H1 (cell line): ENCODE results near the gene SEZ6L. TPM values are rescaled to one million over a fixed set of nuclear protein-coding genes. Genes with fewer than 3 reads are reported as not detected.

Experiments used
- CTCF ChIA-PET: fragments of 300-600 bp; sonication (Branson Sonifier 250); formaldehyde crosslinking; loops from one replicate; lab custom pipeline; 2021; ENCODE audit not compliant: partially characterized antibody; lab: Charles Lee
- POLR2A ChIA-PET: fragments of 300-600 bp; sonication (Branson Sonifier 250); formaldehyde crosslinking; loops from one replicate; lab custom pipeline; 2021; ENCODE audit warnings: inconsistent platforms; ENCODE audit not compliant: partially characterized antibody; lab: Charles Lee
- DNase-seq, 2 experiments: peaks; one replicate each; pipeline versions ENCODE4 v3.0.0 to v3.0.0-alpha.2; 2010 to 2022; ENCODE audit warnings: low spot score in 2 of 2, low read depth in 1 of 2, mixed read lengths in 1 of 2
- FAIRE-seq: peaks from 2 replicates; lab custom pipeline; 2011; peaks lifted over from hg19 to GRCh38; lab: Jason Lieb, UNC
- H2AFZ ChIP-seq: 2 replicates; pipeline ENCODE4 v1.8.1; 2012; ENCODE audit warnings: low read length, inconsistent platforms
- H2AK5ac ChIP-seq: 2 replicates; pipeline ENCODE4 v1.6.1; 2013; ENCODE audit warnings: low read depth, low read length
- H2BK120ac ChIP-seq: replicated peaks from 2 replicates; pipeline ENCODE3; 2013; ENCODE audit warnings: low read depth, low read length, inconsistent platforms
- H2BK12ac ChIP-seq: 2 replicates; pipeline ENCODE4 v1.6.1; 2013; ENCODE audit warnings: low read depth, low read length
- H2BK15ac ChIP-seq: 2 replicates; pipeline ENCODE4 v1.6.1; 2013; ENCODE audit warnings: low read length
- H2BK20ac ChIP-seq: 2 replicates; pipeline ENCODE4 v1.6.1; 2013; ENCODE audit warnings: low read length
- H2BK5ac ChIP-seq: 2 replicates; pipeline ENCODE4 v1.6.1; 2013; ENCODE audit warnings: low read depth, low read length
- H3K14ac ChIP-seq: 2 replicates; pipeline ENCODE4 v1.6.1; 2013; ENCODE audit warnings: inconsistent platforms; ENCODE audit not compliant: insufficient read length
- H3K18ac ChIP-seq: 2 replicates; pipeline ENCODE4 v1.6.1; 2013; ENCODE audit warnings: low read length; ENCODE audit errors: extremely low read depth
- H3K23ac ChIP-seq: 2 replicates; pipeline ENCODE4 v1.6.1; 2013; ENCODE audit warnings: inconsistent platforms; ENCODE audit not compliant: insufficient read length
- H3K23me2 ChIP-seq: 2 replicates; pipeline ENCODE4 v1.6.1; 2013; ENCODE audit warnings: low read depth, low read length
- H3K27ac ChIP-seq: 2 replicates; pipeline ENCODE4 v1.6.1; 2011; ENCODE audit warnings: low read depth, low read length, inconsistent platforms
- H3K27me3 ChIP-seq, 4 experiments: replicated peaks in 1 of 4; 1 replicate in 1 of 4; 2 replicates in 3 of 4; pipeline versions ENCODE4 v1.6.1 to v1.8.1; 2011 to 2013; ENCODE audit warnings: low read length in 3 of 4, mild to moderate bottlenecking in 3 of 4, inconsistent platforms in 2 of 4, mixed read lengths in 2 of 4, moderate library complexity in 1 of 4; ENCODE audit not compliant: control insufficient read depth in 3 of 4, insufficient read depth in 3 of 4; ENCODE audit errors: extremely low read depth in 1 of 4
- H3K36me3 ChIP-seq, 4 experiments: 2 replicates each; pipeline versions ENCODE4 v1.6.1 to v1.8.1; 2011 to 2013; ENCODE audit warnings: mild to moderate bottlenecking in 4 of 4, low read length in 3 of 4, moderate library complexity in 2 of 4, control low read depth in 1 of 4, inconsistent platforms in 1 of 4; ENCODE audit not compliant: insufficient read depth in 4 of 4, control insufficient read depth in 2 of 4
- H3K4ac ChIP-seq: replicated peaks from 2 replicates; pipeline ENCODE3; 2013; ENCODE audit warnings: low read length, low read depth, mixed read lengths, inconsistent platforms; ENCODE audit not compliant: insufficient read length
- H3K4me1 ChIP-seq, 4 experiments: replicated peaks in 1 of 4; 1 replicate in 1 of 4; 2 replicates in 3 of 4; pipeline versions ENCODE4 v1.6.1 to v1.8.1; 2011 to 2013; ENCODE audit warnings: low read length in 3 of 4, inconsistent platforms in 2 of 4, mixed read lengths in 1 of 4; ENCODE audit not compliant: insufficient read depth in 4 of 4, control insufficient read depth in 3 of 4
- H3K4me2 ChIP-seq, 2 experiments: 2 replicates each; pipeline versions ENCODE4 v1.6.1 to v1.8.1; 2011 to 2013; ENCODE audit warnings: low read depth in 2 of 2, low read length in 2 of 2, control low read depth in 1 of 2, inconsistent platforms in 1 of 2, mild to moderate bottlenecking in 1 of 2; ENCODE audit not compliant: insufficient read depth in 1 of 2
- H3K4me3 ChIP-seq, 4 experiments: fragments of 200-600, 300-600 bp in 1 of 4; sonication (generic), shearing (Covaris generic), sonication (Bioruptor Twin) in 1 of 4; 2 replicates each; pipeline versions ENCODE4 v1.5.1 to v1.8.1; 2011 to 2016; ENCODE audit warnings: low read length in 4 of 4, low read depth in 3 of 4, control low read depth in 2 of 4, inconsistent platforms in 2 of 4, mild to moderate bottlenecking in 2 of 4, mixed read lengths in 1 of 4, moderate library complexity in 1 of 4; ENCODE audit not compliant: insufficient read depth in 2 of 4; ENCODE audit errors: extremely low read depth in 1 of 4
- H3K56ac ChIP-seq: replicated peaks from 2 replicates; pipeline ENCODE3; 2013; ENCODE audit warnings: low read depth, mild to moderate bottlenecking, mixed read lengths, low read length, inconsistent platforms; ENCODE audit not compliant: insufficient read length
- H3K79me1 ChIP-seq: 2 replicates; pipeline ENCODE4 v1.6.1; 2013; ENCODE audit warnings: low read depth, low read length, control low read depth
- H3K79me2 ChIP-seq, 2 experiments: 2 replicates each; pipeline versions ENCODE4 v1.6.1 to v1.8.1; 2012 to 2013; ENCODE audit warnings: low read length in 2 of 2, mild to moderate bottlenecking in 2 of 2, inconsistent platforms in 1 of 2; ENCODE audit not compliant: insufficient read depth in 2 of 2, control insufficient read depth in 1 of 2
- H3K9ac ChIP-seq, 4 experiments: replicated peaks in 1 of 4; 1 replicate in 1 of 4; 2 replicates in 3 of 4; pipeline versions ENCODE4 v1.6.1 to v1.8.1; 2011 to 2013; ENCODE audit warnings: low read depth in 3 of 4, low read length in 3 of 4, control low read depth in 2 of 4, mild to moderate bottlenecking in 2 of 4, moderate library complexity in 2 of 4, inconsistent platforms in 1 of 4; ENCODE audit errors: extremely low read depth in 1 of 4
- H3K9me3 ChIP-seq, 2 experiments: 2 replicates each; pipeline versions ENCODE4 v1.6.1 to v1.8.1; 2012 to 2013; ENCODE audit warnings: mild to moderate bottlenecking in 2 of 2, moderate library complexity in 2 of 2, control low read depth in 1 of 2, inconsistent platforms in 1 of 2, low read depth in 1 of 2, low read length in 1 of 2, mixed read lengths in 1 of 2; ENCODE audit not compliant: insufficient read depth in 2 of 2
- H4K20me1 ChIP-seq, 2 experiments: replicated peaks in 1 of 2; 2 replicates each; pipeline versions ENCODE3 to v1.8.1; 2011 to 2013; ENCODE audit warnings: inconsistent platforms in 2 of 2, low read length in 2 of 2, mild to moderate bottlenecking in 1 of 2; ENCODE audit not compliant: insufficient read depth in 2 of 2, control insufficient read depth in 1 of 2
- H4K5ac ChIP-seq: 2 replicates; pipeline ENCODE4 v1.6.1; 2013; ENCODE audit warnings: low read length, low read depth, mixed read lengths, inconsistent platforms; ENCODE audit not compliant: insufficient read length
- H4K8ac ChIP-seq: 2 replicates; pipeline ENCODE4 v1.8.0; 2013; ENCODE audit warnings: mild to moderate bottlenecking, moderate library complexity, low read length, inconsistent platforms; ENCODE audit not compliant: insufficient read depth; ENCODE audit errors: extremely low read depth
- H4K91ac ChIP-seq: replicated peaks from 2 replicates; pipeline ENCODE3; 2013; ENCODE audit warnings: low read length, mixed read lengths, inconsistent platforms; ENCODE audit not compliant: insufficient read length
- BACH1 ChIP-seq: IDR thresholded peaks from 2 replicates; pipeline ENCODE4 v1.6.1; 2012; ENCODE audit warnings: low read length, improper control_type of control experiment
- CBX5 ChIP-seq: fragments of 300-800, 300-1000 bp; sonication (generic); IDR thresholded peaks from 2 replicates; pipeline ENCODE4 v1.7.1; 2016; ENCODE audit warnings: antibody characterized with exemption, low read length, low read depth
- CBX8 ChIP-seq: fragments of 300-800, 300-1000 bp; sonication (generic); IDR thresholded peaks from 2 replicates; pipeline ENCODE4 v1.7.1; 2016; ENCODE audit warnings: low read depth, low read length, borderline replicate concordance
- CHD2 ChIP-seq: IDR thresholded peaks from 2 replicates; pipeline ENCODE4 v1.6.1; 2012; ENCODE audit warnings: low read length, improper control_type of control experiment
- EZH2 ChIP-seq: fragments of 200-600 bp; sonication (generic); IDR thresholded peaks from 2 replicates; pipeline ENCODE4 v1.7.1; 2012; ENCODE audit warnings: low read depth, mild to moderate bottlenecking, moderate library complexity, low read length, inconsistent platforms; ENCODE audit not compliant: severe bottlenecking
- HDAC2 ChIP-seq, 2 experiments: fragments of 300-600 bp in 1 of 2; sonication (generic) in 1 of 2; IDR thresholded peaks; 2 replicates each; pipeline ENCODE4 v1.6.1; 2011 to 2012; ENCODE audit warnings: low read depth in 2 of 2, low read length in 2 of 2, mild to moderate bottlenecking in 2 of 2, moderate library complexity in 2 of 2, borderline replicate concordance in 1 of 2, inconsistent platforms in 1 of 2
- HDAC6 ChIP-seq: IDR thresholded peaks from one replicate; pipeline ENCODE4 v1.7.1; 2012; ENCODE audit warnings: low read depth, mild to moderate bottlenecking, inconsistent platforms, low read length, moderate library complexity
- KDM1A ChIP-seq: fragments of 200-600, 300-600 bp; sonication (generic); IDR thresholded peaks from 2 replicates; pipeline ENCODE4 v1.7.1; 2016; ENCODE audit warnings: mild to moderate bottlenecking, low read length, borderline replicate concordance
- NANOG ChIP-seq: IDR thresholded peaks from 2 replicates; pipeline ENCODE4 v1.6.1; 2011; ENCODE audit warnings: low read length, low read depth, mild to moderate bottlenecking, inconsistent platforms; ENCODE audit not compliant: insufficient read depth, poor library complexity, severe bottlenecking
- PHF8 ChIP-seq: fragments of 200-600 bp; sonication (generic); conservative IDR thresholded peaks from 2 replicates; pipeline ENCODE4 v1.7.1; 2012; ENCODE audit warnings: low read depth, mild to moderate bottlenecking, inconsistent platforms, low read length, moderate library complexity
- POLR2AphosphoS5 ChIP-seq: IDR thresholded peaks from 2 replicates; pipeline ENCODE4 v1.6.1; 2011; ENCODE audit warnings: low read depth, low read length
- RFX5 ChIP-seq: IDR thresholded peaks from 2 replicates; pipeline ENCODE4 v1.6.1; 2011; ENCODE audit warnings: low read depth, low read length, improper control_type of control experiment, borderline replicate concordance
- SIX5 ChIP-seq: IDR thresholded peaks from 2 replicates; pipeline ENCODE4 v1.6.1; 2011; ENCODE audit warnings: mild to moderate bottlenecking, low read depth, low read length
- TBP ChIP-seq: IDR thresholded peaks from 2 replicates; pipeline ENCODE4 v1.6.1; 2011; ENCODE audit warnings: low read depth, low read length, improper control_type of control experiment
- TEAD4 ChIP-seq: IDR thresholded peaks from 2 replicates; pipeline ENCODE4 v1.6.1; 2012; ENCODE audit warnings: low read depth, low read length, inconsistent platforms, mixed read lengths
- WGBS, 2 experiments: shearing (Covaris generic) in 1 of 2; methylation state at CpG; one replicate each; pipeline versions ENCODE4 v1.1.6 to v1.1.7; 2013 to 2015; ENCODE audit warnings: low lambda C conversion rate in 2 of 2, mixed read lengths in 2 of 2, inconsistent platforms in 1 of 2, low coverage in 1 of 2, missing lambda C conversion rate in 1 of 2; ENCODE audit not compliant: insufficient replicate concordance in 2 of 2, insufficient coverage in 1 of 2, insufficient read length in 1 of 2; ENCODE audit errors: extremely low coverage in 1 of 2, missing lambda C conversion rate in 1 of 2; 5-methylcytosine and 5-hydroxymethylcytosine counted together
- polyA plus RNA-seq, 7 experiments: library from polyadenylated mRNA; depleted of rRNA in 3 of 7; stranded (reverse) in 5 of 7; unstranded in 2 of 7; fragments of >200 nt in 5 of 7; fragments of 200-250 nt in 2 of 7; gene quantifications; 1 replicate in 5 of 7; 2 replicates in 1 of 7; 4 replicates in 1 of 7; pipeline versions ENCODE4 v1.2.1 to v1.2.3, GENCODE V29; 2011 to 2013; ENCODE audit warnings: missing spikeins in 2 of 7, mixed read lengths in 2 of 7
- total RNA-seq: library from RNA; stranded (reverse); fragmentation: NEBNext Ultra II Directional; extraction: Animal tissue kit (Norgen Biotek cat#: 25700); gene quantifications from 2 replicates; pipeline ENCODE4 v1.2.1, GENCODE V29; 2021

SEZ6L gene
- total and polyA plus RNA-seq, 2 of the 8 experiments (the other 6 are each of a cell fraction or from before 2014, with no cell fraction given): 0.06 to 0.33 TPM

GRCh38 chr22:26302726-26303125 is 133.5 kb downstream of the SEZ6L start:
- Histone ChIP-seq H3K27ac (no peak overlapping the region), H2BK120ac (no peak overlapping the region), H4K5ac (no peak overlapping the region), H2AK5ac (no peak overlapping the region), H3K79me2 (no peaks in the 10 kb centered on the region), H3K4me2 (no peak overlapping the region), H3K14ac (no peak overlapping the region), H4K20me1 (no peaks in the 10 kb centered on the region), H3K18ac (no peak overlapping the region), H3K4ac (no peak overlapping the region), H4K91ac (no peak overlapping the region), H3K4me1 (no peaks in the 10 kb centered on the region; a peak in 2 of 7 replicates), H2AFZ (no peak overlapping the region), H3K23me2 (no peaks in the 10 kb centered on the region), H3K36me3 (no peaks in the 10 kb centered on the region), H2BK5ac (no peak overlapping the region), H3K4me3 (no peak overlapping the region), H2BK12ac (no peak overlapping the region), H3K79me1 (no peaks in the 10 kb centered on the region), H3K23ac (no peak overlapping the region), H3K9me3 (no peaks in the 10 kb centered on the region), H3K9ac (no peak overlapping the region), H3K56ac (no peak overlapping the region), H4K8ac (no peak overlapping the region), H2BK20ac (no peak overlapping the region), H3K27me3 (peaks cover 0 to 2% (median 0%) of the 10 kb centered on the region in 4 experiments; a peak in 2 of 7 replicates), H2BK15ac (no peak overlapping the region)
- DNase-seq: no peak
- POLR2A ChIA-PET: no interaction called here
- 96% methylated on average over 4 of the region's 4 CpGs; no CpG with 5 or more reads in 1 of the 2 experiments for WGBS, 2 experiments
- CTCF ChIA-PET: interaction anchor here (0.7 to 1.7 kb wide), 5 partner anchors 9 to 130 kb away, joined by 3 to 9 read pairs (median 3); no protein-coding TSS in a partner anchor
- FAIRE-seq: no peak
- no peak for TF ChIP-seq POLR2AphosphoS5
- no peak for TF ChIP-seq CHD2
- no peak for TF ChIP-seq HDAC2 (IDR thresholded peaks at IDR 0.05; ENCODE audit: borderline replicate concordance in 1 of 2, low read depth in 2 of 2, low read length in 2 of 2)
- no peak for TF ChIP-seq SIX5
- TF ChIP-seq BACH1: no peak
- no peak for TF ChIP-seq PHF8
- TF ChIP-seq RFX5: no peak
- no peak for TF ChIP-seq CBX8
- no peak for TF ChIP-seq CBX5
- TF ChIP-seq HDAC6: no peak
- TF ChIP-seq TBP: no peak
- no peak for TF ChIP-seq KDM1A
- no peak for TF ChIP-seq TEAD4
- no peak for TF ChIP-seq EZH2
- TF ChIP-seq NANOG: no peak
